ENCODE results near the gene GSG1L.

GSG1L gene

GRCh38 chr16:27798241-27798640, 265.3 kb downstream of the GSG1L start:
- Histone ChIP-seq H3K23ac (ENCODE audit: low read depth, low read length, poor library complexity) (no peak overlapping the region), H3K27ac (replicated peaks; ENCODE audit: low read length) (no peak overlapping the region), H2BK5ac (ENCODE audit: low read length) (no peak overlapping the region), H3K27me3 (ENCODE audit: control insufficient read depth in 3 of 3, insufficient read depth in 3 of 3, low read depth in 1 of 3, low read length in 3 of 3) (peaks cover 0 to 2% (median 2%) of the 10 kb centered on the region in 3 experiments), H3K4me3 (ENCODE audit: low read length in 2 of 2) (no peak overlapping the region), H4K8ac (ENCODE audit: low read depth, low read length) (no peak overlapping the region), H3K9me3 (replicated peaks in 1 of 2; ENCODE audit: control insufficient read depth in 2 of 2, insufficient read depth in 1 of 2, low read depth in 1 of 2, low read length in 2 of 2) (no peaks in the 10 kb centered on the region), H3K14ac (ENCODE audit: low read length) (no peak overlapping the region), H3K4me1 (ENCODE audit: control insufficient read depth in 2 of 2, insufficient read depth in 1 of 2, low read depth in 1 of 2, low read length in 2 of 2) (no peaks in the 10 kb centered on the region), H2BK120ac (ENCODE audit: low read depth, low read length) (no peak overlapping the region), H2BK15ac (ENCODE audit: low read length) (no peak overlapping the region), H2AK5ac (ENCODE audit: low read depth, low read length) (no peak overlapping the region), H3K4ac (ENCODE audit: low read length) (no peak overlapping the region), H2BK12ac (ENCODE audit: low read length) (no peak overlapping the region), H3K36me3 (replicated peaks in 1 of 2; ENCODE audit: control insufficient read depth in 2 of 2, insufficient read depth in 2 of 2, low read length in 2 of 2) (no peaks in the 10 kb centered on the region), H4K91ac (ENCODE audit: low read depth, low read length, poor library complexity) (no peak overlapping the region), H3K79me1 (ENCODE audit: low read depth, low read length) (no peaks in the 10 kb centered on the region), H3K18ac (ENCODE audit: low read length) (no peak overlapping the region), H2AFZ (ENCODE audit: low read length) (no peak overlapping the region), H3K9ac (ENCODE audit: low read depth, low read length, poor library complexity) (no peak overlapping the region), H3K4me2 (ENCODE audit: insufficient read depth, low read length, poor library complexity, severe bottlenecking) (no peak overlapping the region)
- no peak for DNase-seq (ENCODE audit: low spot score)
- no CpG with 5 or more reads among the region's 5 CpGs for WGBS, 2 donors (ENCODE audit: extremely low coverage in 2 of 2, insufficient read length in 2 of 2, insufficient replicate concordance in 1 of 2)

- no peaks in the 10 kb centered on the region for H3K79me1 ChIP-seq (ENCODE audit: low read depth, low read length)
- no peaks in the 10 kb centered on the region for H3K9me3 ChIP-seq (replicated peaks in 1 of 2; ENCODE audit: control insufficient read depth in 2 of 2, insufficient read depth in 1 of 2, low read depth in 1 of 2, low read length in 2 of 2)
- no peak overlapping the region for H4K8ac ChIP-seq (ENCODE audit: low read depth, low read length)
- no peak overlapping the region for H2AFZ ChIP-seq (ENCODE audit: low read length)
- peaks cover 0 to 3% (median 0%) of the 10 kb centered on the region in 3 experiments for H3K27me3 ChIP-seq (ENCODE audit: control insufficient read depth in 3 of 3, insufficient read depth in 3 of 3, low read depth in 1 of 3, low read length in 3 of 3)
- H2BK5ac ChIP-seq (ENCODE audit: low read length): no peak overlapping the region
- DNase-seq (ENCODE audit: low spot score): peak; percentile 66
- H2BK12ac ChIP-seq (ENCODE audit: low read length): no peak overlapping the region
- H3K4me1 ChIP-seq (ENCODE audit: control insufficient read depth in 2 of 2, insufficient read depth in 1 of 2, low read depth in 1 of 2, low read length in 2 of 2): no peaks in the 10 kb centered on the region
- H4K91ac ChIP-seq (ENCODE audit: low read depth, low read length, poor library complexity): no peak overlapping the region
- no peak overlapping the region for H2AK5ac ChIP-seq (ENCODE audit: low read depth, low read length)
- H2BK120ac ChIP-seq (ENCODE audit: low read depth, low read length): no peak overlapping the region
- H3K4ac ChIP-seq (ENCODE audit: low read length): no peak overlapping the region
- no peak overlapping the region for H3K18ac ChIP-seq (ENCODE audit: low read length)
- H3K36me3 ChIP-seq (replicated peaks in 1 of 2; ENCODE audit: control insufficient read depth in 2 of 2, insufficient read depth in 2 of 2, low read length in 2 of 2): no peaks in the 10 kb centered on the region
- no peak overlapping the region for H3K4me3 ChIP-seq (ENCODE audit: low read length in 2 of 2)
- no peak overlapping the region for H3K23ac ChIP-seq (ENCODE audit: low read depth, low read length, poor library complexity)
- H3K4me2 ChIP-seq (ENCODE audit: insufficient read depth, low read length, poor library complexity, severe bottlenecking): no peak overlapping the region
- no peak overlapping the region for H2BK15ac ChIP-seq (ENCODE audit: low read length)
- no peak overlapping the region for H3K14ac ChIP-seq (ENCODE audit: low read length)
- H3K27ac ChIP-seq (replicated peaks; ENCODE audit: low read length): no peak overlapping the region
- H3K9ac ChIP-seq (ENCODE audit: low read depth, low read length, poor library complexity): no peak overlapping the region
- WGBS, 2 donors (ENCODE audit: extremely low coverage in 2 of 2, insufficient read length in 2 of 2, insufficient replicate concordance in 1 of 2): no CpG with 5 or more reads among the region's 11 CpGs
Measured at GRCh38 chr16:27795992-27796614, 267.4 kb downstream of the GSG1L start.

GRCh38 chr16:27793249-27793622, 270.3 kb downstream of the GSG1L start:
- Histone ChIP-seq H2AFZ (ENCODE audit: low read length) (no peak overlapping the region), H3K4me1 (ENCODE audit: control insufficient read depth in 2 of 2, insufficient read depth in 1 of 2, low read depth in 1 of 2, low read length in 2 of 2) (no peaks in the 10 kb centered on the region), H3K23ac (ENCODE audit: low read depth, low read length, poor library complexity) (no peak overlapping the region), H3K14ac (ENCODE audit: low read length) (no peak overlapping the region), H2BK5ac (ENCODE audit: low read length) (no peak overlapping the region), H3K9me3 (replicated peaks in 1 of 2; ENCODE audit: control insufficient read depth in 2 of 2, insufficient read depth in 1 of 2, low read depth in 1 of 2, low read length in 2 of 2) (no peaks in the 10 kb centered on the region), H2BK12ac (ENCODE audit: low read length) (no peak overlapping the region), H3K79me1 (ENCODE audit: low read depth, low read length) (no peaks in the 10 kb centered on the region), H2AK5ac (ENCODE audit: low read depth, low read length) (no peak overlapping the region), H2BK15ac (ENCODE audit: low read length) (no peak overlapping the region), H4K8ac (ENCODE audit: low read depth, low read length) (no peak overlapping the region), H3K9ac (ENCODE audit: low read depth, low read length, poor library complexity) (no peak overlapping the region), H3K27ac (replicated peaks; ENCODE audit: low read length) (no peak overlapping the region), H3K4me3 (ENCODE audit: low read length in 2 of 2) (no peak overlapping the region), H3K27me3 (ENCODE audit: control insufficient read depth in 3 of 3, insufficient read depth in 3 of 3, low read depth in 1 of 3, low read length in 3 of 3) (peaks cover 0 to 2% (median 0%) of the 10 kb centered on the region in 3 experiments), H2BK120ac (ENCODE audit: low read depth, low read length) (no peak overlapping the region), H3K36me3 (replicated peaks in 1 of 2; ENCODE audit: control insufficient read depth in 2 of 2, insufficient read depth in 2 of 2, low read length in 2 of 2) (no peaks in the 10 kb centered on the region), H3K4ac (ENCODE audit: low read length) (no peak overlapping the region), H3K18ac (ENCODE audit: low read length) (no peak overlapping the region), H4K91ac (ENCODE audit: low read depth, low read length, poor library complexity) (no peak overlapping the region), H3K4me2 (ENCODE audit: insufficient read depth, low read length, poor library complexity, severe bottlenecking) (no peak overlapping the region)
- no peak for DNase-seq (ENCODE audit: low spot score)

- peaks cover 0 to 2% (median 0%) of the 10 kb centered on the region in 3 experiments for H3K27me3 ChIP-seq (ENCODE audit: control insufficient read depth in 3 of 3, insufficient read depth in 3 of 3, low read depth in 1 of 3, low read length in 3 of 3)
- no peak overlapping the region for H3K18ac ChIP-seq (ENCODE audit: low read length)
- H3K27ac ChIP-seq (replicated peaks; ENCODE audit: low read length): no peak overlapping the region
- H3K36me3 ChIP-seq (replicated peaks in 1 of 2; ENCODE audit: control insufficient read depth in 2 of 2, insufficient read depth in 2 of 2, low read length in 2 of 2): no peaks in the 10 kb centered on the region
- no peak overlapping the region for H2BK120ac ChIP-seq (ENCODE audit: low read depth, low read length)
- H2BK5ac ChIP-seq (ENCODE audit: low read length): no peak overlapping the region
- H3K4me3 ChIP-seq (ENCODE audit: low read length in 2 of 2): no peak overlapping the region
- H3K9ac ChIP-seq (ENCODE audit: low read depth, low read length, poor library complexity): no peak overlapping the region
- no peak overlapping the region for H3K4ac ChIP-seq (ENCODE audit: low read length)
- H2AFZ ChIP-seq (ENCODE audit: low read length): no peak overlapping the region
- H2BK15ac ChIP-seq (ENCODE audit: low read length): no peak overlapping the region
- DNase-seq (ENCODE audit: low spot score): no peak
- H2BK12ac ChIP-seq (ENCODE audit: low read length): no peak overlapping the region
- H3K4me2 ChIP-seq (ENCODE audit: insufficient read depth, low read length, poor library complexity, severe bottlenecking): no peak overlapping the region
- WGBS, 2 donors (ENCODE audit: extremely low coverage in 2 of 2, insufficient read length in 2 of 2, insufficient replicate concordance in 1 of 2): no CpG with 5 or more reads among the region's 7 CpGs
- no peak overlapping the region for H4K8ac ChIP-seq (ENCODE audit: low read depth, low read length)
- no peak overlapping the region for H2AK5ac ChIP-seq (ENCODE audit: low read depth, low read length)
- no peaks in the 10 kb centered on the region for H3K79me1 ChIP-seq (ENCODE audit: low read depth, low read length)
- H3K4me1 ChIP-seq (ENCODE audit: control insufficient read depth in 2 of 2, insufficient read depth in 1 of 2, low read depth in 1 of 2, low read length in 2 of 2): no peaks in the 10 kb centered on the region
- no peak overlapping the region for H3K14ac ChIP-seq (ENCODE audit: low read length)
- no peaks in the 10 kb centered on the region for H3K9me3 ChIP-seq (replicated peaks in 1 of 2; ENCODE audit: control insufficient read depth in 2 of 2, insufficient read depth in 1 of 2, low read depth in 1 of 2, low read length in 2 of 2)
- H4K91ac ChIP-seq (ENCODE audit: low read depth, low read length, poor library complexity): no peak overlapping the region
- no peak overlapping the region for H3K23ac ChIP-seq (ENCODE audit: low read depth, low read length, poor library complexity)
Measured at GRCh38 chr16:27792486-27793248, 270.8 kb downstream of the GSG1L start.
